Occipital lobe (tissue), 2 donors: ENCODE results near the gene RAP1A. TPM values are rescaled to one million over a fixed set of nuclear protein-coding genes. Genes with fewer than 3 reads are reported as not detected.

ENCODE experiments used
- DNase-seq: peaks from one replicate; lab custom pipeline; 2025; lab: John Stamatoyannopoulos, UW
- total RNA-seq: library from RNA; depleted of rRNA; stranded (reverse); fragments of >200 nt; gene quantifications from one replicate; pipeline ENCODE4 v1.2.3, GENCODE V29; 2014

Gene RAP1A
- total RNA-seq, 1 donor from 2014 or later: 31.0 TPM

GRCh38 chr1:111717450-111717849 lies 97.9 kb downstream of the RAP1A start:
- no peak for DNase-seq

- DNase-seq: no peak
Observed at GRCh38 chr1:111719135-111719534, 99.5 kb downstream of the RAP1A start.

- DNase-seq: no peak
Observed at GRCh38 chr1:111719674-111720132, 100.1 kb downstream of the RAP1A start.

- no peak for DNase-seq
Observed at GRCh38 chr1:111720274-111720976, 100.8 kb downstream of the RAP1A start.

GRCh38 chr1:111720977-111721786 lies 101.6 kb downstream of the RAP1A start:
- DNase-seq: no peak

GRCh38 chr1:111723091-111723806 lies 103.7 kb downstream of the RAP1A start:
- no peak for DNase-seq

- DNase-seq: no peak
Observed at GRCh38 chr1:111723871-111724270, 104.3 kb downstream of the RAP1A start.

- DNase-seq: no peak
Observed at GRCh38 chr1:111725192-111725591, 105.6 kb downstream of the RAP1A start.

- DNase-seq: no peak
Observed at GRCh38 chr1:111727056-111727455, 107.5 kb downstream of the RAP1A start.

GRCh38 chr1:111729271-111729921 lies 109.8 kb downstream of the RAP1A start:
- DNase-seq: no peak

GRCh38 chr1:111729946-111730681 lies 110.5 kb downstream of the RAP1A start:
- DNase-seq: no peak

- DNase-seq: no peak
Observed at GRCh38 chr1:111730706-111731105, 111.1 kb downstream of the RAP1A start.

- DNase-seq: no peak
Observed at GRCh38 chr1:111731956-111732355, 112.4 kb downstream of the RAP1A start.

GRCh38 chr1:111732718-111733117 lies 113.1 kb downstream of the RAP1A start:
- DNase-seq: no peak

- DNase-seq: no peak
Observed at GRCh38 chr1:111733183-111733991, 113.8 kb downstream of the RAP1A start.

- DNase-seq: no peak
Observed at GRCh38 chr1:111733992-111734341, 114.4 kb downstream of the RAP1A start.

- no peak for DNase-seq
Observed at GRCh38 chr1:111734426-111734825, 114.8 kb downstream of the RAP1A start.

GRCh38 chr1:111734856-111735255 lies 115.3 kb downstream of the RAP1A start:
- no peak for DNase-seq

- DNase-seq: no peak
Observed at GRCh38 chr1:111735321-111735720, 115.7 kb downstream of the RAP1A start.
